Kidney epithelial cell (primary cell): ENCODE results near the gene ACSM5. TPM values are rescaled to one million over a fixed set of nuclear protein-coding genes. Genes with fewer than 3 reads are reported as not detected.
A peak's percentile ranks its signal among the peaks of the same experiment; 100 is the strongest.

Experiments used
- DNase-seq: peaks from one replicate; pipeline ENCODE4 v3.0.0-alpha.2; 2010; ENCODE audit warnings: low read depth
- H3K27me3 ChIP-seq: 2 replicates; pipeline ENCODE4 v1.6.0; 2011; ENCODE audit warnings: low read length; ENCODE audit not compliant: control insufficient read depth, insufficient read depth
- H3K36me3 ChIP-seq: 2 replicates; pipeline ENCODE4 v1.5.1; 2011; ENCODE audit warnings: low read length; ENCODE audit not compliant: control insufficient read depth, insufficient read depth
- H3K4me3 ChIP-seq: 2 replicates; pipeline ENCODE4 v1.5.1; 2011; ENCODE audit warnings: low read depth, mild to moderate bottlenecking, control low read depth, low read length
- total RNA-seq: library from RNA; depleted of rRNA; stranded (reverse); fragments of >200 nt; gene quantifications from 2 replicates; pipeline ENCODE4 v1.2.3, GENCODE V29; 2015
- TF ChIP-seq, protein P1 (sequence below): IDR thresholded peaks from 2 replicates; pipeline ENCODE4 v1.5.1; 2011; ENCODE audit warnings: mild to moderate bottlenecking, moderate library complexity, low read length, control low read depth, inconsistent platforms; ENCODE audit not compliant: insufficient read depth, poor library complexity, severe bottlenecking

The ACSM5 gene
- total RNA-seq, 1 donor from 2014 or later = not detected

DNA sequence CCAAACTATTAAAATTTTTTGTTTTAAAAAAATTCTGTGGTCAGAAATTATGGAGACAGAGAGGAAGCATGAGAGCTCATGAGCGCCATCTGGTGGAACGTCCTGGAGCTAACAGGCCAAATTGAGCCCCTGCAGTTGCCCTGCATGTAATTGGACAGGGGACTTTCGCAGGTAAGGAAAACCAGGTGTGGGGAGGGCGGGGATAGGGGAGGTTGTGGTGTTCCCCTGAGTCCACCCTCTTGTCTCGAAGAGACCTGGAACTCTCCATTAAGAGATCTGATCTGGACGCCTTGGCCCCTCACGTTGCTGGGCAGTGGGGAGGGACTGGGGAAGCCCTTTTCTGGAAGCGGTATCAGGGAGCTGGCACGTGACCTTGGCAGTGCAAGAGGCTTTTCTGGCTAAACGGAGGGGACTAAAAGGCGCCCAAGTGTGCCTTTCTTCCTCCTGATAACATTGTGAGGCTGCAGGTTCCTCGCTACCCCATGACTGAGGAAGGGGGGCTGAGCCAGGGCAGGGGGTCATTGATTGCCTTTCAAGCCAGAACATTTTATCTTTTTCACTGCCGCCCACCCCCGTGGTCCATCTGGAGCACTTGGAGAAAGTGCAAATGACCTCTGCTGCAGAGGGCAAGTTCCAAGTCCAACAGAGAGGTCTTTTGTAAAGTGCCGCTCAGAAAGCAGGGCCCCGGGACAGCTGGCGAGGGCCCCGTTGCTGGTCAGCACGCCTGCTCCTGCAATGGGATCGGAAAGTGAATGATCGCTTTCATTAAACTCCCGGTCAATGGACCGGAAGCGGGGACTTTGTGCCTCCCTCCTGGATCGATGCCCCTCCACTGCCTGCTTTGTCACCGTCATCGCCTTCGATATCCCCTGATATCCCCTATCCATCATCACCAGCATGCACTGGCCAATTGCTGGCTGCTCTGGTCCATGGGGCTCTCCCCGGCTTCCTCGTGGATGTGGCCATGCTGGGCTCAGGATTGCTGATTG, 23.2 kb upstream of the ACSM5 start:
- TF ChIP-seq, protein P1, sequence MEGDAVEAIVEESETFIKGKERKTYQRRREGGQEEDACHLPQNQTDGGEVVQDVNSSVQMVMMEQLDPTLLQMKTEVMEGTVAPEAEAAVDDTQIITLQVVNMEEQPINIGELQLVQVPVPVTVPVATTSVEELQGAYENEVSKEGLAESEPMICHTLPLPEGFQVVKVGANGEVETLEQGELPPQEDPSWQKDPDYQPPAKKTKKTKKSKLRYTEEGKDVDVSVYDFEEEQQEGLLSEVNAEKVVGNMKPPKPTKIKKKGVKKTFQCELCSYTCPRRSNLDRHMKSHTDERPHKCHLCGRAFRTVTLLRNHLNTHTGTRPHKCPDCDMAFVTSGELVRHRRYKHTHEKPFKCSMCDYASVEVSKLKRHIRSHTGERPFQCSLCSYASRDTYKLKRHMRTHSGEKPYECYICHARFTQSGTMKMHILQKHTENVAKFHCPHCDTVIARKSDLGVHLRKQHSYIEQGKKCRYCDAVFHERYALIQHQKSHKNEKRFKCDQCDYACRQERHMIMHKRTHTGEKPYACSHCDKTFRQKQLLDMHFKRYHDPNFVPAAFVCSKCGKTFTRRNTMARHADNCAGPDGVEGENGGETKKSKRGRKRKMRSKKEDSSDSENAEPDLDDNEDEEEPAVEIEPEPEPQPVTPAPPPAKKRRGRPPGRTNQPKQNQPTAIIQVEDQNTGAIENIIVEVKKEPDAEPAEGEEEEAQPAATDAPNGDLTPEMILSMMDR = peak; percentile 92
- Histone ChIP-seq H3K27me3 (peaks cover 3% of the 10 kb centered on the region), H3K36me3 (no peaks in the 10 kb centered on the region), H3K4me3 (no peak overlapping the region)
- no peak for DNase-seq

DNA sequence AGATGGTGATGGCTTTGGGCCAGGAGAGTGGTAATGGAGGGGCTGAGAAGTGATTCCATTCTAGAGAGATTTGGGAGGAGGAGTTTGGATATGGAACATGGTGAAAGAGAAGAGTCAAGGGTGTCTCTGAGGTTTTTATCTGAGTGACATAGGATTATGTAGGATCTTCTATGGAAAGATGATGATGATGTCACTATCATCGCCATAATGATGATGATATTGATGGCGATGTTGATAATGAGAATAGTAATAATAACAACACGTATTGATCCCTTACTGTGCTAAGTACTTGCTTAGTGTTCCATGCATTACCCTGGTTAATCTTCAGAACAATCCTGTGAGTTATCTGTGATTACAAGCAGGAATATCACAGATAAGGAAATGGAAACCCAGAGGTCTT, 21.4 kb upstream of the ACSM5 start:
- no peak for DNase-seq
- H3K36me3 ChIP-seq = no peaks in the 10 kb centered on the region
- TF ChIP-seq, protein P1 = no peak
- H3K27me3 ChIP-seq = peaks cover 3% of the 10 kb centered on the region
- no peak overlapping the region for H3K4me3 ChIP-seq

DNA sequence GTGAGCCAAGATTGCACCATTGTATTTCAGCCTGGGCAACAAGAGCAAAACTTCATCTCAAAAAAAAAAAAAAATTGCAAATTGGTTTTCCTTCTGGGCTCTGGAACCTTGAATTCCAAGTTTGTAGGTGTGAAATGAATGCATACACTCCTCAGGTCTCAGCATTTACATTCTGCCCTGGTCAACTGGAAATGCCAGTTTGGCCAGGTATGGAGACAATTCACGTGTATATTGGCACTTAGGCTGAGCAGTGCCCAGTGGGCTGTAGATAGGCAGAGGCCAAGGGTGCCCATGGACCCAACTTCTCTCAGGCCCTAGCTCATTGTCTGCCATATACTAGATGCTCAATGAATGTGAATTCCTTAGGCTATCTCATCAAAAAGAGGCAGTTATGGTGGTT, 20.5 kb upstream of the ACSM5 start:
- TF ChIP-seq, protein P1 = no peak
- no peak for DNase-seq
- H3K27me3 ChIP-seq = peaks cover 3% of the 10 kb centered on the region
- no peak overlapping the region for H3K4me3 ChIP-seq
- H3K36me3 ChIP-seq = no peaks in the 10 kb centered on the region

DNA sequence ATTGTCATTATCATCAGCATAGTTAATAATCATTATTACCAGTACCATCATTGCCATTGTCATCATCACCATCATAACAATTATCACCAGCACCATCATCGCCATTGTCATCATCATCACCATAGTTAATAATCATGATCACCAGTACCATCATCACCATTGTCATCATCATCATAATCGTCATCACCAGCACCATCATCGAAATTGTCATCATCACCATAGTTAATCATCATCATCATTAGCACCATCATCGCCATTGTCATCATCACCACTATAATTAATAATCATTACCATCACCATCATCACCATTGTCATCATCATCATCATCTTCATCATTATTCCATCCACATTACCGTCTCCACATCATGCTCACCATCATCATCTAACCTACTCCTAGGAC, 18.3 kb upstream of the ACSM5 start:
- no peak for DNase-seq
- no peak overlapping the region for H3K4me3 ChIP-seq
- TF ChIP-seq, protein P1 = no peak
- H3K27me3 ChIP-seq = peaks cover 3% of the 10 kb centered on the region
- no peaks in the 10 kb centered on the region for H3K36me3 ChIP-seq

DNA sequence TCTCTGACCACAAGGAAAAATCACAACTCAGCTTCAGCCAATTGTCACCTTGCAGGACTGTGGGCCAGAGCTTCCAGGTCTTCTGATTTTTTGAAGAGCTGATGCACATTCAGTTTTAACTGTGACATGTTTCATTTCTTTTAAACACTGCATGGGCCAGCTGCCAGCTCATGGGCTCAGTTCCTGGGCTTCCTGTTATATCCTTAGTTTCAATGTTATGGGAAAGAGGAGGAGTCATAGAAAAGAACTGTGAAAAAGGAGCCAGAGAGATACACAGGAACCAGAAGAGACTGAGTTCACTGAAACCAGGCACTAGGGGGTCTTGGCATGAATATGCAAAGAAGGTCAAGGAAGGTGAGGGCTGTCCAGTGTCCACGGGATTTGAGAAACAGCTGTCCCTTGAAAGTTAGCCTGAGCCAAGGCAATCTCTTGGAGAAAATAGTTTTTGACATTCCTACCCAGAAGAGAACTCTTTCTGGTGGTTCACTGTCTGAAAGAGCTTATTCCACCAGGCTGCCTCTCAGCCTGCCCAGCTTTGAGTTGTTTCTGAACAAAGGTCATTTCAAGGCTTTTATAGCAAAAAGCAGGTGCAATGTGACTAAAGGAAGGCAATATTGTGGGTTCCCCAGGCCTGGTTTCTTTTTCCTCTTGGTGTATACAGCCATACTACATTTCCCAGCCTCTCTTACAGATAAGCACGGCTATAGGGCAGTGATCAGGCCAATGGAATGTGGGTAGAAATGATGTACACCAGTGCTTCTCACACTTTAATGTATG, 15.3 kb upstream of the ACSM5 start:
- DNase-seq = no peak
- no peaks in the 10 kb centered on the region for H3K27me3 ChIP-seq
- TF ChIP-seq, protein P1 = no peak
- H3K36me3 ChIP-seq = no peaks in the 10 kb centered on the region
- no peak overlapping the region for H3K4me3 ChIP-seq
